ENCODE data around the gene MLIP.

Gene MLIP

GRCh38 chr6:54156650-54157250, 45.5 kb downstream of the MLIP start:
- no peak overlapping the region for H3K4me3 ChIP-seq (ENCODE audit: low read depth, low read length)
- TF ChIP-seq CTCF (IDR thresholded peaks at IDR 0.05; ENCODE audit: low read depth, low read length, missing control alignments): no peak
- no peak for DNase-seq (ENCODE audit: low read depth)

GRCh38 chr6:54157405-54157804, 46.2 kb downstream of the MLIP start:
- no peak for TF ChIP-seq CTCF (IDR thresholded peaks at IDR 0.05; ENCODE audit: low read depth, low read length, missing control alignments)
- no peak overlapping the region for H3K4me3 ChIP-seq (ENCODE audit: low read depth, low read length)
- DNase-seq (ENCODE audit: low read depth): no peak

- no peak for DNase-seq (ENCODE audit: low read depth)
- no peak overlapping the region for H3K4me3 ChIP-seq (ENCODE audit: low read depth, low read length)
- TF ChIP-seq CTCF (IDR thresholded peaks at IDR 0.05; ENCODE audit: low read depth, low read length, missing control alignments): no peak
Measured at GRCh38 chr6:54173089-54173488, 61.8 kb downstream of the MLIP start.

- no peak for DNase-seq (ENCODE audit: low read depth)
- H3K4me3 ChIP-seq (ENCODE audit: low read depth, low read length): no peak overlapping the region
- TF ChIP-seq CTCF (IDR thresholded peaks at IDR 0.05; ENCODE audit: low read depth, low read length, missing control alignments): no peak
Measured at GRCh38 chr6:54179152-54179551, 67.9 kb downstream of the MLIP start.

GRCh38 chr6:54183616-54184015, 72.4 kb downstream of the MLIP start:
- no peak for DNase-seq (ENCODE audit: low read depth)
- H3K4me3 ChIP-seq (ENCODE audit: low read depth, low read length): no peak overlapping the region
- TF ChIP-seq CTCF (IDR thresholded peaks at IDR 0.05; ENCODE audit: low read depth, low read length, missing control alignments): no peak

GRCh38 chr6:54185885-54186284, 74.6 kb downstream of the MLIP start:
- no peak overlapping the region for H3K4me3 ChIP-seq (ENCODE audit: low read depth, low read length)
- DNase-seq (ENCODE audit: low read depth): no peak
- no peak for TF ChIP-seq CTCF (IDR thresholded peaks at IDR 0.05; ENCODE audit: low read depth, low read length, missing control alignments)

- no peak for DNase-seq (ENCODE audit: low read depth)
- no peak overlapping the region for H3K4me3 ChIP-seq (ENCODE audit: low read depth, low read length)
- TF ChIP-seq CTCF (IDR thresholded peaks at IDR 0.05; ENCODE audit: low read depth, low read length, missing control alignments): no peak
Measured at GRCh38 chr6:54188846-54189245, 77.6 kb downstream of the MLIP start.
